GM21619 (cell line): ENCODE results near the gene YEATS2.

Experiments
- ATAC-seq: cut with Tn5 transposase; IDR thresholded peaks from one replicate; pipeline ENCODE4 v1.9.1; 2021; ENCODE audit not compliant: unreplicated experiment

YEATS2 gene

GRCh38 chr3:183828538-183828870, 130.9 kb downstream of the YEATS2 start:
- no peak for ATAC-seq

DNA sequence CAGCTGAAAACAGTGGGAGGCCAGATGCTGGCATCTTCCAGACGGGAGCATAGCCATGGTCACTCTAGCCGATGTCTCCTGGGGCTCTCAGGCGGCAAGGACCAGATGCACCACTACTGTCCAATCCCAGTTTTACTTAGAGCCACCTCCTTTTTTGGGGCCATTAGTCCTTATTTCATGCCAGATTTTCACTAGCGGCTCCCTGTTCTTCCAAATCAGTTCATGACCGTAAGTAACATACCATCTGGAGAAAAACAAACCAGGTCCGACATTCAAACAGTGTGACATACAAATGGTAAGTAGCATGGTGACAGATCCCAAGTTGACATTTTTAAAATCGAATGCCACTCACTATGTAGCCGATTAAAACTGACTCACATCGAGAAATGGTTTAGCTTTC, 131.9 kb downstream of the YEATS2 start:
- ATAC-seq = no peak

GRCh38 chr3:183830187-183830586, 132.6 kb downstream of the YEATS2 start:
- no peak for ATAC-seq

DNA sequence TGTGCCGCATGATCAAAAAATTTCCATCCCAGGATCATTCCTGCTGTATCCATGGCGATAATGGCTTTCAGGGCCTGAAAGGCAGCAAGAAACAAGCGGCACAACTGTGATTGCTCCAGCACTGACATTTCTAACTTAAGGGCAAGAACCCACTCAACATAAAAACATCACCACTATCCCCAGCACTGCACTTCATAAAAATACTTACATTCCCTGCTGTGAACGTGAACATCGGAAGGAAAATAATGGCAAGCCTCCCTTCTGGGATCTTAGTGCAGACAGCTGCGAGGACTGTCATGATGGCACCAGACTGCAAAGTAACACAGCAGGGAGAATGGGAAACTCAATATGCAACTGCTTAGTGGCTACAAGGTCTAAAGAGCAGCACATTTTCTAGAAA, 135.9 kb downstream of the YEATS2 start:
- no peak for ATAC-seq

DNA sequence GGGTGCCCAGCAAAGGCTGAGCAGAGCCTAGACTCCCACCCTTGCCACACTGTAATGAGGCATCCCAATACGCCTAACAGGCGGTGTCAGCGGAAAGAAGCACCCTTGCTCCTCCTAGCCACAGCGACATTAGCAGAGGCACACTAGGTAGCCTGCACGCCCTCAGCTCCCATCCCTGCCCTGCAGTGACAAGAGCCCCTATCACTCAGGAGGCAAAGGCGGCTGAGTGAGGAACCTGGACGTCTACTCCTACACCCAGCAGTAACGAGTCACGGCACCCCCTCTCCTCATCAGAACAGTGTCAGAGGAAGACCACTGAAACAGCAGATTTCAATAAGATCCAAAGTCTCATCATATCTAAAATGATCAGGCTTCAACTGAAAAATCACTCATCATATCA, 139.8 kb downstream of the YEATS2 start:
- no peak for ATAC-seq

DNA sequence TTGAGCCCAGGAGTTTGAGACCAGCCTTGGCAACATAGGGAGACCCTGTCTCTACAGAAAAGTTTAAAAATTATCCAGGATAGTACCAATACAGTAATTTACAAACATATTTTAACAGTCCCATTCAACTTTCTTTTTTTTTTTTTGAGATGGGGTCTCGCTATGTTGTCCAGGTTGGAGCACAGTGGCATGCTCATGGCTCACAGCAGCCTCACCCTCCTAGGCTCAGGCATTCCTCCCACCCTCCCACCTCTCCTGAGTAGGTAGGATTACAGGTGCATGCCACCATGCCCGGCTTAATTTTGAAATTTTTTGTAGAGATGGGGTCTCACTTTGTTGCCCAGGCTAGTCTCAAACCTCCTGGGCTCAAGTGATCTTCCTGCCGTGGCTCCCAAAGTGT, 140.3 kb downstream of the YEATS2 start:
- ATAC-seq = no peak

GRCh38 chr3:183839751-183840150, 142.2 kb downstream of the YEATS2 start:
- ATAC-seq = no peak

DNA sequence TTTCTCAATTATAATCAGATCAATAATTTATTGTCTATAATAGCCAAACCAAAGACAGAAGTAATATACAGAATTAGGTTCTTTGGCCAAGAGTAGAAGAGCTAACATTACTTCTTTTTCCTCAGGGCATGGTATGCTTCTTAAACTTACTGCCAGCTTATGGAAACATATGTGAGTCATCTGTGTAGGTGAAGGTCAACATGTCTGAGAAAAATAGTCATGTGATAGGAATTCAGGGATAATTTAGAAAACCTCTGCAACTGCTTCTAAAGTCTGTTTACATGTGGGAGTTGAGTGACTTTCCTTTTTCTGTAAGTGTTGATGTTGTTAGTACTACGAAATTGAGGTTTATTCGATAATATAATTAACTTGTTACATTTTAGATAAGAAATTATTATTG, 147.0 kb downstream of the YEATS2 start:
- ATAC-seq = no peak

DNA sequence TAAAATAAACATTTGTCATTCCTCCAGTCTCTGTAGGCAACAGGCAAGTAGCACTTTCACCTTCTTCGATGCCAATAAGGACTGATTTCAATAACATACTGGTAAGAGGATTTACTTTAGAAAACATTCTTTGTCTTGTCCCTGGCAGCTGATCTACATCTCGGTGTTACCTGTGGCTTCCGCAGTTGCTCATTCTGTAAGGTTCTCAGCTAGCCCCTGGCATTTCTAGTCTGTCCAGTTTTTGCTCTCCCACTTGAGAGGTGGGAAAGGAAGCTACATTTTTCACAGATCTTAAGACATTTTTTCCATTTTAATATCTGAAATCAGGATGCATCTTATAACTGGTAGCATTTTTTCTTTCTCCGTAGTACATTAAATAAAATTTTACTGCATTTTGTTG, 147.5 kb downstream of the YEATS2 start:
- ATAC-seq = no peak

DNA sequence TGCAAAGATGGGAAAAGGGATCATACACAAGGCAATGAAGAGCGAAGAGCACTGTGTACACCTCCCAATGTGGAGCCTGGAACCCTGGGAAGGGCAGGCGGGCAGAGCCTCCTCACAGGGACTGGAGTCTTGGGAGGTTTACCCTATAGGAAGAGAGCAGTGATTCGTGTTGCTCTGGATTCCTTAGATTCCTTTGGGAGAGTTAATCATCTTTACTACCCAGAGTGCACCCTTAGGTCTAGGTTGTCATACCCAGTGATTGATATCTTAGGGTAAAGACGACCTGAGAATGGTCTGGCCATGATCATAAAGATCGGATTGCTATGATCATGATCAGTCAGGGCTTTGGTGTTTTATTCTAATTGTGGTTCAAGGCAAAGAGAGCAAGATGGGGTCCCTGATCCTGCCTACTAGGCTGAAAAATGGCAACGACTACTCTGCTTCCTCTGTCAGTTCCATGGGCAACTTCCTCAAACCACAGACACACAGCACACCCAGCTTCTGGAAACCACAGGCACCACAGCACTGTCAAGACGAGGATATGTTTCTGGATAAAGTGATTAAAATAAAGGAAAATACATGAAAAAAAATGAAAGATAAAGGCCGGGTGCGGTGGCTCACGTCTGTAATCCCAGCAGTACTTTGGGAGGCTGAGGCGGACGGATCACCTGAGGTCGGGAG, 148.2 kb downstream of the YEATS2 start:
- ATAC-seq = no peak

GRCh38 chr3:183854318-183855035, 156.9 kb downstream of the YEATS2 start:
- no peak for ATAC-seq

- no peak for ATAC-seq
Measured at GRCh38 chr3:183857863-183858262, 160.3 kb downstream of the YEATS2 start.
